HG02884 (cell line): Measurements from ENCODE around the gene INO80D.
A peak's percentile ranks its signal among the peaks of the same experiment; 100 is the strongest.
"Not testable (repeated sequence)": the region's sequence is repeated elsewhere in the genome, so short reads cannot be mapped to it uniquely, and the experiment has no call there.

ENCODE experiments used
- ATAC-seq: cut with Tn5 transposase; IDR thresholded peaks from one replicate; pipeline ENCODE4 v1.9.1; 2021; ENCODE audit warnings: mild to moderate bottlenecking, moderate library complexity; ENCODE audit not compliant: unreplicated experiment

INO80D gene, protein sequence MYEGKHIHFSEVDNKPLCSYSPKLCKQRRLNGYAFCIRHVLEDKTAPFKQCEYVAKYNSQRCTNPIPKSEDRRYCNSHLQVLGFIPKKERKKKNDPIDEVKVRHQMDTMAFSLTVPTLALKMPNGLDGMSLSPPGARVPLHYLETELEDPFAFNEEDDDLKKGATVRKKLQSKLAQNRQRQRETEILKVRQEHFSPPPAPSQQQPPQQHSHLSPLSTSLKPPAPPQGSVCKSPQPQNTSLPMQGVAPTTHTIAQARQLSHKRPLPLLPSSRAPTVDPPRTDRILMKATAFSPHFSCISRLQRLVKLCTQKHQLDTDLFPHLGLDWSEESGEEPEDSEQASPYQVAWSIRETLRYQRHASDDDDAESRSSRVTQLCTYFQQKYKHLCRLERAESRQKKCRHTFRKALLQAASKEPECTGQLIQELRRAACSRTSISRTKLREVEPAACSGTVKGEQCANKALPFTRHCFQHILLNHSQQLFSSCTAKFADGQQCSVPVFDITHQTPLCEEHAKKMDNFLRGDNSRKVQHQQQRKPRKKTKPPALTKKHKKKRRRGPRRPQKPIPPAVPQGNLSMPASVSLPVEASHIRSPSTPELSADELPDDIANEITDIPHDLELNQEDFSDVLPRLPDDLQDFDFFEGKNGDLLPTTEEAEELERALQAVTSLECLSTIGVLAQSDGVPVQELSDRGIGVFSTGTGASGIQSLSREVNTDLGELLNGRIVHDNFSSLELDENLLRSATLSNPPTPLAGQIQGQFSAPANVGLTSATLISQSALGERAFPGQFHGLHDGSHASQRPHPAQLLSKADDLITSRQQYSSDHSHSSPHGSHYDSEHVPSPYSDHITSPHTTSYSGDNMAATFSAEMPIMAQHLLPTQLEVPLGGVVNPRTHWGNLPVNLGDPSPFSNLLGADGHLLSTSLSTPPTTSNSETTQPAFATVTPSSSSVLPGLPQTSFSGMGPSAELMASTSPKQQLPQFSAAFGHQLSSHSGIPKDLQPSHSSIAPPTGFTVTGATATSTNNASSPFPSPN

DNA sequence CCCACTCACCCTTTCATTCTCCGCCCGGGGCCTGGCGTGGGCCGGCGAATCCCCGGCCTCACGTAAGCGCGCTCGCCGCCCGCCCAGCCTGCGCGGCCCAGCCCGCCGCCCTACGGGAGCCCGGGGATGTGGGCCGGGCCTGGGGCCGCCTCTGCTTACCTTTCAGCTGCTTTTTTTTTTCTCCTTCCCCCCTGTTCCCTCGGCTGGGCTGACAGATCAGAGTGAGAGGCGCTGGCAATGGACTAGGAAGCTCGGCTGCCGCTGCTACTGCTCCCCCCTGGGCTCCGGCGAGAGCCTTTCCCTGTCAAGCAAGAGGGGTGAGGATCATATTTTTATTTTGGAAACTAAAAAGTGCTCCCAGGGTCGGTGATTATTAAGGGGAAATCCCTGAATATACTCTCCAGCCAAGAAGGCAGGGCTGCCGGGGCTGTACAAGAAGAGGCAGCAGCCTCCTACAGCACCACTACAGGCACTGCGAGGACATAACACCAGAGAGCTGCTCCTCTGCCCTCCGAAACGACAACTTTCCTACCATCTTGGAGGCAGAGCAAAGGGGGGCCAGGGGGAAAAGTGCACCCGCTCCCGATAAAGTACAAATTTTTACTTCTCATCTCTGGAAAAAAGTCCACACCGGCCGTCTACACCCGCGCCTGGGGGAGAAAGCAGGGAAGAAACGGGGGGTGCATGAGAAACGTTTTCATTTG is at the start of gene INO80D:
Gene INO80D, minus strand, starts transcription at position 433 of the 704 bp plus-strand sequence. CDS start 23,158 bp downstream, outside the sequence.
- ATAC-seq = peak; percentile 87

DNA sequence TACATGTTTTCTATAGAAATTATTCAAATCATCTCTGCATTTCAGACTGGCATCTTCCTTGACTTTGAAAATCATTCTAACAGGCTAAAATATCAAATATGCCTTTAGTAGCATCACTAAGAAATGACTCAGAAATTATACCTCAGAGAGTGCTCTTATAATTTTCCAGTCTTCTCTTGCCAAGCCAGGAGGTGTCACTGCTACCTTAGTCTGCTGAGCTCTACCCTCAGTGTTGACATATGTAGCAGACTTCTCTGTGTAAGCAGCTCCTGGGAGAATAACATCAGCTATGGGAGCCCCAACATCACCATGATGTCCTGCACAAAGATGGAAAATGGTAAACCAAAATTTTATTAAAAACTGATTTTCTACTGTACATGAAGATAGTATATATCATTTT is 41.7 kb upstream of the INO80D start:
- no peak for ATAC-seq

DNA sequence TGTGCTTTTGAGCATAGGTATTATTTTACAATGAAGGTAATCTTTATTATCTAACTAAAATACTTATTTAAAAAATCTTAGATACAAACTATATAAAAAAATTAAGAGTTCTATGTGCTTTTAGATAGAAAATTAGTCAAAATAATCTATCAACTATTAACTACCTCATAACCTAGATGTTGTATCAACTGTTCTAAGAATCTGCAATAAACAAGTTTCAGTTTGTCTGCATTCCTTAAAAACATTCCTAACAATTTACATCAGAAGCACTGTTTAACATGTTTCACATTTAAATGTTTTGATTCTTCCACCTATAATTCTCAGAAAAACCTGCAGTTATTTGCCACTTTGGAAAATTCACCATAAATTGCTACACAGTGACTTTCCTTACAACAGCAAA is 39.9 kb upstream of the INO80D start:
- ATAC-seq = no peak

DNA sequence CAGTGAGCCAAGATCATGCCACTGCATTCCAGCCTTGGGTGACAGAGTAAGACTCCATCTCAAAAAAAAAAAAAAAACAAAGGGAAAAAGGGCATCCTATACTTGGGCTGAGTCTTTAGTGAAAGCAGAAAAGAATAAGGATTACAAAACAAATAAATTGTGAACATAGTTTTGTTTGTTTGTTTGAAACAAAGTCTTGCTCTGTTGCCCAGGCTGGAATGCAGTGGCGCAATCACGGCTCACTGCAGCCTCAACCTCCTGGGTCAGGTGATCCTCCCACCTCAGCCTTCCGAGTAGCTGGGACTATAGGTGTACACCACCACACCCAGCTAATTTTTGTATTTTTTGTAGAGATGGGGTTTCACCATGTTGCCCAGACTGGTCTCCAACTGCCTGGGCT is 36.6 kb upstream of the INO80D start:
- ATAC-seq = not testable (repeated sequence)

DNA sequence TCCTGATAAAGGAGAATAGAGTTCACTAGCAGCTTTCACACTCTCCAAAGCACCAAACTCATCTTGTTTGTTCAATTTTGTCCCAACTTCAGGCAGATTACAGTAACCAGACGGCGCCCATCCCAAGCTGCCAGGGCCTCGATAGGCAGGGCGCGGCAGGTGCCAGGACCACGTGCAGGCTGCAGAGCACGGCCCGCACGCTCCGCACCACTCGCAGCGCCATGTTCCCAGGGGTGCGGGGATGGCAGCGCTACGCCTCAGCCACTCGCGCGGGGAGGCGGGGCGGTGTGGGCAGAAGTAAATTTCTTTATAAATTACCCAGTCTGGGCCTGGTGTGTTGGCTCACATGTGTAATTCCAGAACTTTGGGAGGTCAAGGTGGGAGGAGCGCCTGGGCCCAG is 30.3 kb upstream of the INO80D start:
- no peak for ATAC-seq

DNA sequence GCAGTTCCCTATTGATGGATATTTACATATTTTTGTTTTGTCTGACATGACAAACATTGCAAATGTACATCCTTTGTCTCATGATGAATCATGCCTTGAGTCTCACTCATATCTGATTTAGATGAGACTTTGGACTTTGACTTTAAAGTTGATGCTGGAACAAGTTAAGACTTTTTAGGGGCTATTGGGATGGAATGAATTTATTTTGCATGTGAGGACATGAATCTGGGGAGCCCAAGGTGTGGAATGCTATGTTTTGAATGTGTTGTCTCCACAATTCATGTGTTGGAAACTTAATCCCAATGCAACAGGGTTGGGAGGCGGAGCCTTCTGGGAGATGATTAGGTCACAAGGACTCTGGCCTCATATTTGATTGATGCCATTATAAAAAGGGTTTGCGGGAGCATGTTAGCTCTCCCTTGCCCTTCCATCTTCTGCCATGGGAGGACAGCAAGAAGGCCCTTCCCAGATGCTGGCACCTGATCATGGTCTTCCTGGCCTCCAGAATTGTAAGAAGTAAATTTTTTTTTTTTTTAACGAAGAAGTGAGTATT is 29.1 kb upstream of the INO80D start:
- ATAC-seq = no peak

DNA sequence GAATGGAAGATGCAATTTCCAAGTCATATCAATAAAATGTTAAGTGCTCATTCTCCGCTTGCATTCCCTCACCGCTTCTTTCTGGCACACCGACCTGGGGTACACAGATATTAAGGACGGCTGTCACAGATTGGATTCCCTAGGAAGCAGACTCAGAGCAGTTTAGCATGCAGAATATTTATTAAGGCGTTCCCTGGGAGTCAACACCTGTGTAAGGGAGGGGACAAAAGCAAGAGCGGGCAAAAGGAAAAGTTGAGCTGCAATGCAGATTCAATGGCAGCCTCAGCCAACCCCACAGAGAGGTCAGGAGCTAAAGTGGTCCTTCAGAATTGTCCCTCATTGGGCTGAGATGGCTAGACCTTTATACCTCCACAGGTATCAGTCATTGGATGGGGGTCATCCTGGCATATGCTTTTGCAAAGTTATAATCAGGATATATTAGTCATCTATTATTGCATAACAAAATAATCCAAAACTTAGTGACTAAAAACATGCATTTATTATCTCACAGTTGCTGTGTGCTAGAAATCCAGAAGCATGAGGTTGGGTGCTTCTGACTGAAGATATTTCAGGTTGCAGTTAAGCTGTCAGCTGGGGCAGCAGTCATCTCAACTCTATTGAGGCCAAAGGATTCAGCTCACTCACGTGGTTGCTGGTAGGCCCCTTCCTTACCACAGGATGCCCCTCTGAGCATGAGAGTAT is 27.0 kb upstream of the INO80D start:
- ATAC-seq = no peak

DNA sequence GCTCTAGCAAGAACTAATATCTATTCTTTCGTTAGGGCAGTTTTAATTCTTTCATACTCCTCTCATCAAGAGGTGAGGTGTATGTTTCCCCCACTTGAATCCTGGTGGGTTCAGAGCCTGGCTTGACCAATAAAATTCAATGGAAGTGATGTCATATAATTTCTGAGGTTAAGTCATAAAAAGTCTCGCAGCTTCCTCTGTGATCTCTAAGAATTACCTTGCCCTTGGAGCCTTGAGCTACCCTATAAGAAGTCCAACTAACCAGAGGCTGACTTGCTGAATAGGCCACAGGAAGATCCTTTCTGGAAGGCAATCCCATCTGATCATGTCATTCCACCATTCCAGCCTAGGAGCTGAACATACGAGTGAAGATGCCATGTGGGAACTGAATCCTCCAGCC is 26.1 kb upstream of the INO80D start:
- ATAC-seq = no peak

DNA sequence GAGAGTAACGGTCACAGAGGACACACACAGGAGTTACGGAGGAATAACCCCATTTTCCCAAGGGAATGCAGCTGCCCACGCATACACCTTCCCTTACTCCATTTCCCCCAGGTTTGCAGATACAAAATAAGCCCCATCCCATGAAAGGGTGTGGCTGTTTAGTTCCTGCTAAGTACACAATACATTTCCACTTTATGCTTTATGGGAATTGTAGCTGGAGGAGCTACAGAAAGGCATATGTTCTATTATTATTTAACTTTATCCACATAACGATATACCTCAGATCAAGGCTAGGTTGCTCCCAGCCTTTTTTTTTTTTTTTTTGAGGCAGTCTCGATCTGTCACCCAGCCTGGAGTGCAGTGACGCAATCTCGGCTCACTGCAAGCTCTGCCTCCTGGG is 22.7 kb upstream of the INO80D start:
- ATAC-seq = no peak

DNA sequence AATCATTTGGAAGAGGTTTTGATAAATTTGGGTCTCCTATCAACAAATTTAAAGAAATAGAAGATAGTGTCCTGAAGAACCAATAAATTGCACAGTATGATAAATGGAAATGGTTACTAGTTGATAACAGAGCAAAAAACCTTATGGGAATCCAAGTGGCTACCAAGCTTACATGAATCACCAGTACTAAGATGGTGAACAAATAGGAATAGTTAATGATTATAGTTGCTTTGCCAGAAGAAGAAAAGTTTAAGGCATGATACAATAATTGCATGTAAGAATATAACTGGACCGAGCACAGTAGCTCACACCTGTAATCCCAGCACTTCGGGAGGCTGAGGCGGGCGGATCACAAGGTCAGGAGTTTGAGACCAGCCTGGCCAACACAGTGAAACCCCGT is 19.6 kb upstream of the INO80D start:
- no peak for ATAC-seq

DNA sequence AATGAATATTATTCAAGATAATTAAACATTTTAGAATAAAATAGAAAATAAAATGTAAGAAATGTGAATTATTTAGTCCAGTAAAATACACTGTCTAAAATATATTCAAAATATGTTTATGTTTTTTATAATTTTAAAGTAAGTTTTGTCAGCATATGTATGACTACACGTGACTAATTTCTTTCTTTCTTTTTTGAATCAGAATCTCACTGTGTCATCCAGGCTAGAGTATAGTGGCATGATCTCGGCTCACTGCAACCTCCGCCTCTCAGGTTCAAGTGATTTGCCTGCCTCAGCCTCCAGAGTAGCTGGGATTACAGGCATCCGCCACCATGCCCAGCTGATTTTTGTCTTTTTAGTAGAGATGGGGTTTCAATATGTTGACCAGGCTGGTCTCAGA is 19.1 kb upstream of the INO80D start:
- no peak for ATAC-seq

DNA sequence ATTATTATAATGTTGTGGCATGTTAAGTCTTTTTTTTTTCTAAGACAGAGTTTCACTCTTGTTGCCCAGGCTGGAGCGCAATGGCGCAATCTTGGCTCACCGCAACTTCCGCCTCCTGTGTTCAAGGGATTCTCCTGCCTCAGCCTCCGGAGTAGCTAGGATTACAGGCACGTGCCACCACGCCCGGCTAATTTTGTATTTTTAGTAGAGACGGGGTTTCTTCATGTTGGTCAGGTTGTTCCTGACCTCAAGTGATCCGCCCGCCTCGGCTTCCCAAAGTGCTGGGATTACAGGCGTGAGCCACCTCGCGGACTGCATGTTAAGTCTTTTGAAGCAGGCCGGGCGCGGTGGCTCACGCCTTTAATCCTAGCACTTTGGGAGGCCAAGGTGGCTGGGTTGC is 12.9 kb upstream of the INO80D start:
- not testable (repeated sequence) for ATAC-seq

DNA sequence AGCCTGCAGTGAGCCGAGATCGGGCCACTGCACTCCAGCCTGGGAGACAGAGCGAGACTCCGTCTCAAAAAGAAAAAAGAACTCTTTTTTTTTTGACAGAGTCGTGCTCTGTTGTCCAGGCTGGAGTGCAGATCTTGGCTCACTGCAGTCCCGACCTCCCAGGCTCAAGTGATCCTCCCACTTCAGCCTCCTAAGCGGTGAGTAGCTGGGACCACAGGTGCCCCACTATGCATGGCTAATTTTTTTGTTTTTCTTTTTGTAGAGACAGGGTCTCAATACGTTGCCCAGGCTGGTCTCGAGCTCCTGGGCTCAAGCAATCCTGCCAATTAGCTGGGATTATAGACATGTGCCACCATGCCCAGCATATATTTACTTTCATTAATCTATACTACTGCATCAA is 12.5 kb upstream of the INO80D start:
- ATAC-seq = no peak

DNA sequence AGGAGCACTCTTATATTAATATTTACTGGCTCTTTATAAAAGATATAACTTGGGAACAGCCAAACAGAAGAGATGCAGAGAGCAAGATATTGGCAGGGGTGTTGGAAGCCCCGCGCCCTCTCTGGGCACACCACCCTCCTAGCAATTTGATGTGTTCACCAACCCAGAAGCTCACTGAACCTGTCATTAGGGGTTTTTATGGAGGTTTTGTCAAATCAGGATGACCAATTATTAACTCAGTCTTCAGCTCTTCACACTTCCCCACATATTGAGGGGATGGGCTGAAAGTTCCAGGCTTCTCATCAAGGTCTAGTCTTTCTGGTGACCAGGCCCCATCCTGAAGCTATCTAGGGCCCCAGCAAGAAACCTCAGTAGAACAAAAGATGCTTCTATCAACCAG is 10.9 kb upstream of the INO80D start:
- ATAC-seq = no peak

DNA sequence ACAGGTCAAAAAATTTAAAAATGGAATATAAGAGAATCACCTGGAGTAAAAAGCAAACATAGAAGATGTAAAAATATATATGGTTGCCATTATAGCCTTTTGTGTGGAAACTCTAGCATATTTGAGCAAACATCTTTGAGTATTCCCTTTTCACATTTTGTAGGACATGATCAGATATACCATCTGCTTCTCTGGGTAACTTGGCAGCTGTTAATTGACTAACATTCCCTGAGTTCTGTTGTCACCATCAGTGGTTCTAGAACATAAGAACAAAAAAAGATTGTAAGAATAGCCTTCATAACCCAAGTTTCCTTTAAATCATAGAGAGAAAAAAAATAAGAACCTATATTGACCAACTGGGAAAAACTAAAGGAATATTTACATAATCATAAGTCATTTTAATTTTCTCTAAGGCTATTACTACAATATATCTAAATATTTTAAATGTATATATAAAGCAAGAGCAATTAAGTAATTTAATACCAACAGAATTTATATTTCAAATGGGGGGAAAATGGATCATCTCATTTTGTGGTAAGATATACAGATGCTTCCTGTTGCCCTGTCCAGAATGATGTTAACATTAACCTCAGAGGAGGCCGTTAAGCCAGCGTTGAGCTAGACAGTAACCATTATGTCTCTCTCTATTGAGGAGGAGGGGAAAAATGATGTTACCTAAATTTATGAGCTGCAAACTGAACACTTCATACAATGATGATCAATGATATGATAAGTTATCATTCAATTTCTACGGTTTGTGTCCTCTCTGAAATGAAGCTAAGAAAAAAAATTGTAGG is 9.8 kb upstream of the INO80D start:
- ATAC-seq = no peak

DNA sequence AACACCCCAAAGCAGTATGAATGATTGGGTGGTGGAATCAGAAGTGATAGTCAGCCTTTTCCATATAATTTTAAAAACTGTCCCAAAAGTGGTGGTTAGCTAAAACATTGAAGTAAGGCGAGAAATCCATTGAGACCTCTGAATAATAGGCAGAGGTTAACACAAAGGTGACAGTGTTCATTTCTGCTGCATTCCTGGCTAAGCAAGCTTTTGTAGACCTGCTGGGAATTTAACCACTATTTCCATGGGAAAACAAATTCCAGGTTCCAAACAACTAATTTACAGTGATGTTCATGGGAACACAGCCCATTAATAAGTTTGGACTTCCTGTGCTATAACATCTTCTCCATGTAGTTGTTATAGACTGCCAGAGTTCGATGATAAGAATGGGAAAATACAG is 6.3 kb upstream of the INO80D start:
- no peak for ATAC-seq

DNA sequence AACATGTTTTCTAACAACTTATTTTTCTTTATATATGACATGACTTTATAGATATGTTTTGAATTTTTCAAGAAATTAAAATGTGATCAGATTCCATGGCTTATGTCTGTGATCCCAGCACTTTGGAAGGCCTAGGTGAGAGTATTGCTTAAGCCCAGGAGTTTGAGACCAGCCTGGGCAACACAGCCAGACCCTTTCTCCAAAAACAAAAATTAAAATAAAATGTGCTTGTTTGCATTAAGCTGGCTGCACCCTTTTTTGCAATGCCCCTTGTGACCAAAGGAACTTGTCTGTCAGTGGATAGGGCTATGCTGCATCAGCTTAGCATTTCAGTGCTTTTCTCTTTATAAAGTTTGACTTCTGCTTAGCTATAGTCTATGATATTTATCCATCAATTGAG is 2.3 kb upstream of the INO80D start:
- ATAC-seq = no peak

DNA sequence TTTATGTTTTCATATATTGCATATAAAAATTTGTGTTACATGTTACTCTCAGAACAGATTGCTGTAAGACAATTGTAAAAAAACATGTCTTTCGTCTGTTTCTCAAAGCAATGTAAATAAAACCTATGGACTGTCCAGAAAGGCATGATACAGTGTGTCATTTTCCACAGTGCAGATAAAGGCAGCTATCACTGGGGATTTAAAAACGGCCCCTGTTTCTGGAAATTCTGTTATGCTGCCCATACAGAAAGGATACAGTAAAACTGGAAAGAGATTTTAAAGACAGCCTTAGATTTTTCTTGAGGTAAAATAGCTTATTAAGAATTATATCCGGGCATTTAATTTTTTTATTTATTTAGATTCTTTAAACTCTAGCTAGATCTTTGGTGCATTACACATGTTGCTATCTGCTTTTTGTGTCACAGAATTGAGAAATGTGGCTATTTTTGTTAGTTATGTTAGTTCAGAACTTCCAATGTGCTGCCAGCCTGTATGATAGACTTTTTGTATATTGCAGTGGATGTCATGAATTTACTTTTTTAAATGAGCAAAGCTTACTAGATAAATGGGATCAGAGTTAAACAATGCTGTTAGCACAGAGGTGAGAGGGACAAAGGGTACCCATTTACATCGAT is 859 bp upstream of the INO80D start:
- ATAC-seq = no peak
